GM21360 (cell line): Measurements from ENCODE around the gene UBE2I.

ENCODE experiments used
- ATAC-seq: cut with Tn5 transposase; IDR thresholded peaks from one replicate; pipeline ENCODE4 v1.9.1; 2021; ENCODE audit warnings: mild to moderate bottlenecking, moderate library complexity; ENCODE audit not compliant: unreplicated experiment

Gene UBE2I

DNA sequence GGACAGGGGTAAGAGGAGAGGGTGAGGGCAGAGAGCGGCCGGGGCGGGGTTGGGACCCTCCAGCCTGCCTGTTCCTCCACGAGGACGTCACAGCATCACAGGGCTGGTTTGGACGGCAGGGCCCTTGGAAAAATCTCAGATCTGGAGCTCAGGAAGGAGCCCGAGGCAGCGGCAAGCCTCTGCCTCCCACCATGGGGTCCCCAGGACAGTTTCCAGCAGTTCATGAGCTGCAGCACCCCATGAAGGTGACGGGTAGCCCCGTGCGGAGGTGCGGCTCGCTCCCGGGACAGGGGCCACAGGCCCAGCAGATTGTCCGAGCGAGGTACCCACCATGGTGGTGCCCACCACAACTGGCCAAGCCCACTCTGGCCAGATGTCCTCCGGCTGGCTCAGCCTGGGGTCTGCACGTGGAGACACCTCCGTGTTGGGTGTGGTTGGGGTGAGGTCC is 32.3 kb upstream of the UBE2I start:
- no peak for ATAC-seq

- ATAC-seq: no peak
Measured at GRCh38 chr16:1277617-1278282, 31.7 kb upstream of the UBE2I start.

DNA sequence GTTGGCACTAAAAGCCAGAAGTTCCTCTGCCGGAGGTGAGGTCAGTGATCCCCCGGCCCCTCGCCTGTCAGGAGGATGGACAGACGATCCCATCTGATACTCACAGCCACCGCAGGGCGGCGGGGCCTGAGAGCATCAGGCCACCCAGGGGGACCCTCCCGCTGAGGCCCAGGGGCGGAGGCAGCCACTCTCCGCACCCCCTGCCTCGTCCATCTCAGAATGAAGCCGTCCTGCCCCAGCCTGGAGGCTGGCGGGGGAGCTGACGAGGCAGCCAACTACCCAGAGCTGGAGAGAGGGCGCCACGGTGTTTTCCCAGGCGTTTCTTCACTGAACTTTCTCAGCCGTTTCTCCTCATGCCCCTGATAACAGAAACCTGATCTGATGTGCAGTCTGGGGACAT is 31.0 kb upstream of the UBE2I start:
- no peak for ATAC-seq

DNA sequence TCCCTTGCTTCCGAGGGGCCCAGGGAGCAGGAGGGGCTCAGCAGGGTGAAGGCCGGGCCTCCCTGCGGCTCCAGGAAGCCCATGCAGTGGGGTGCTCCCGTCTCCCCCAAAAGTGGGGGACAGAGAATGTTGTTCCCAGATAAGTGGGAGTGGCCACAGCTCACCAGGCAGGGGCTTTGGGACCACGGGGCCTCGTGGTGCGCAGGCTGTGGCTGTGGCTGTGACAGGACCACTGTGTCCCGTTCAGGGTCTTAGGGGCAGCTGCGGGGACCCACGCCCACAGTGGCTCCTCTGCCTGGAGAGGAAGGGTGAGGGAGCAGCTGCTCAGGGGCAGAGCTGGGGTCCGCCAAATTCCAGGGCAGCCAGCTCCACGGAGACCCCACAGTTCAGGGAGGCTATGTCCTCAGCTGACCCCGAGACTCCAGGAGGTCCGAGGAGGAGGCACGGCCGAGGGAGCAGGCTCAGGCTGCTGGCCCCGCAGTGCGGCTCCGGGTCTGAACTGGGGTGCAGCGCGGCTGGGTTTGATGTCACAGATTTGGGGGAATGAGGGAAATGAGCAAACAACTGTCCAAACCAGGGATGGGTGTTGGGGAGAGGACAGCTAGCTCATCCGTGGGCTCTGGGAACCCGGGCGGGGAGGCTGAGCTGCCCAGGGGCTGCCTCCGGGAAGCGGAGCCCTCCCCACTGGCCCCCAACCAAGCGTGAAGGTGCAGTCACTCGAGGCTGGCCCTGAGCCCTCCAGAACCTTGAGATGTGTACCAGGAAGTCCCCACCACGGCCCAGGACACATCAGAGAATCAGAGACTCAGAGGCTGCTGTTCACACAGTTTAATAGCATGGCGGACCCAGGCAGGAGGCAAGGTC is 30.1 kb upstream of the UBE2I start:
- no peak for ATAC-seq

DNA sequence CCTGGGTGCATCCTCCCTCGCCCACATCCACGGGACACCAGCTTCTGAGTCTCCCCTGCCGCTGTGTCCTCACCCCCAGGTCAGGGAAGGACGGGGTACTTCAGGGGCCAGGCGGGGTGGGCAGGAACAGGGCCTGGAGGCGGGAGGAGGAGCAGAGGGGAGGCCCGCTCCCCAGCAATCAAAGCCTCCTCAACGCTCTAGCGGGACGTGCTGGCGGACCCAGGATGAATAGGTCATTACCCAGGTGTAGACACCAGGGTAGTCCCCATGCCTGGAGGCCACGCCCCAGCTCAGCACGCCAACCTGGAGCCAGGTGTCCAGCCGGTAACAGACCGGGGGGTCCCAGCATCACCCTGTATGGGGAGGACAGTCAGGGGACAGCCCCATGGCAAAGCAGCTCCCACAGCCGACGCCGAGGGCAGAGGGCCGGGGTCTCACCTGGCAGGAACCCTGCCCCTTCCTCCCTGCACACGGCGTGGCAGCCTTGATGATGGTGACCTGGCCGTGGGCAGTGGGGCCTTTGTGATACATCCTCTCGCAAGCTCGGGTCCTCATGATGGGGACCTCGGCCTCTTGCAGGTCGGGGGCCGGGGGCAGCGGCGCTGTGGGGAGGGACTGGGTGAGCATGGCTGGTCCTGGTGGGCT is 29.4 kb upstream of the UBE2I start:
- no peak for ATAC-seq

DNA sequence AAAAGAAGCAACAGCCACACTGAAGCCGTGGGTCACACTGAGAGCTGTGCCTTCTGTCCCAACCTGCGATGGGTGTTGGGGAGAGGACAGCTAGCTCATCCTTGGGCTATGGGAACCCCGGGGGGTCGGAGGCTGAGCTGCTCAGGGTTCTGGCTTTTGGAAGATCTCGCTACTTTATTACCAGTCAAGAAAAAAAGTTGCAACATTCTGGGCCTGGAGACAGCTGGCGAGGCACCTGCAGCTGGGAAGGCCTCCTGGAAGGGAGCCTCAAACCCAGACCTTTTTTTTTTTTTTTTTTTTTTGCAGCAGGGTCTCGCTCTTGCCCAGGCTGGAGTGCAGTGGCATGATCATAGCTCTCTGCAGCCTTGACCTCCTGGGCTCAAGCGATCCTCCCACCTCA is 28.7 kb upstream of the UBE2I start:
- no peak for ATAC-seq

DNA sequence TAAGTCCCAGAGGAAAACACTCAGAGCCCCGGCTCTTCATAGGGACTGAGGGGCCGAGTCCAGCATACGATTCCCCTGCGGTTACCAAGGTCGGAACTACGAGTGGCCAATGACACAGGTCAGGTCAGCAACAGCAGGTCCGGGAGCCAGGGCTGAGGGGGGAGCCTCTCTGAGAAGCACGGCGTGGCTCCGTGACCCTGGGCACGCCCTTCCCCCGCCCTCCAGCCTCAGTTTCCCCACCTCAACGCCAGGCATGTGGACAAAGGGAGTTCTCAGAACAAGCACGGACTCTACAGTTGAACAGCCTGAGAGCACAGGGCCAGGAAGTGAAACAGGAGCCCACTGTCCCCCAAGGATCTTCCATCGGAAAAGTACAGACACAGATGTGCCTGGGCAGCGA is 27.9 kb upstream of the UBE2I start:
- ATAC-seq: no peak

- ATAC-seq: no peak
Measured at GRCh38 chr16:1282324-1282973, 27.0 kb upstream of the UBE2I start.

DNA sequence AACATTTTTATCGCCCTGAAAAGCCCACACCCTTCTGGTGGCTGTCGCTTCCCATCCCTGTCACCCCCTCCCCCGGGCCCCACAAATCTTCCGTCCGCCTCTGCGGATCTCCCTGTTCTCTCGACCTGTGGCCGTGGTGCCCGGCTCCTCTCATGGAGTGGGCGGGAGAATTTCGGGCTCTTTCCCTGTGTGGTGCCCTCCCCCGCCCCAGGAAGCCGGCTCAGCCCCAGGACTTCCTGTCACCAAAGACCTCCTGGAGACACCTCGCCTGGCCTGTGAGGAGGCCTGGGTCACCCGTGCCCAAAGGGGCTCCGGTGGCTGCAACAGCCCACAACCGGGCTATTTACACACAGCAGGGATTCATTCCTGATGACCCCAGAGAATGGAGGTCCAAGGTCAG is 26.1 kb upstream of the UBE2I start:
- no peak for ATAC-seq

- ATAC-seq: no peak
Measured at GRCh38 chr16:1283996-1284616, 25.3 kb upstream of the UBE2I start.

DNA sequence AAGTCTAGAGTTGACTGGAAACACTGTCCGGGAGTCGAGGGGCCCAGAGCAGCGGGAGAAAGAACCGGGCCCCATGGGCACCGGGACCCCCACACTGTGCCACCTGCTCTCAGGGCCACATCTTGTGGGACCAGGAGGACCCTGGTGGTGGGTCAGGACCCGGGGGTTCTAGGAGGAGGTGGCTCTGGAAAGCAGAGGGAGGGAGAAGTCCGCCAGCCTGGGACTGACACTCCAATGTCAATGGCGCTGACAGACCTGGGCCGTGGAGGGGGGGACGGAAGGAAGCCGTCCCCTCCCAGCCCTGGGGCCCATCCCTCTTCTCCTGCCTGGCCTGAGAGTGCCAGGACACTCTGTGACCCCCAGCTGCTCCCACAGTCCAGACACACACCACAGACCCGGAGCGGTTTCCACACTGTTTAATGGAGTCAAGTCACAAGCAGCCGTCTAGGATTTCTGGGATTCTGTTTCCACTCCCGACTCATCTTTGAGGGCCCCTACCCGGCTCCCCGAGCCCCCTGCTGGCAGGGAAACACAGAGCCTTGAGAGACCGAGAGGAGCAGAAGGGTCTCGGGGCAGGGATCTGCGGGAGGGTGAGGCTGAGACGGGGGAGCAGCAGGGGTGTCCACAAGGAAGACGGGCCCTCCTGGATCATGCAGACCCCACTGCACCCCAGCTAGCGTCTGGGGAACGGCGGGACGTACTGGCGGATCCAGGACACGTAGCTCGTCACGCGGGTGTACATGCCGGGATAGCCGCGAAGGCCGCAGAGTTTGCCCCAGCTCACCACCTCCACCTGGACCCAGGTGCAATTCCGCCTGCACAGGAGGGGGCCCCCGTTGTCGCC is 23.5 kb upstream of the UBE2I start:
- no peak for ATAC-seq

GRCh38 chr16:1286513-1287094 is 22.8 kb upstream of the UBE2I start:
- no peak for ATAC-seq

- ATAC-seq: no peak
Measured at GRCh38 chr16:1287982-1288670, 21.3 kb upstream of the UBE2I start.

DNA sequence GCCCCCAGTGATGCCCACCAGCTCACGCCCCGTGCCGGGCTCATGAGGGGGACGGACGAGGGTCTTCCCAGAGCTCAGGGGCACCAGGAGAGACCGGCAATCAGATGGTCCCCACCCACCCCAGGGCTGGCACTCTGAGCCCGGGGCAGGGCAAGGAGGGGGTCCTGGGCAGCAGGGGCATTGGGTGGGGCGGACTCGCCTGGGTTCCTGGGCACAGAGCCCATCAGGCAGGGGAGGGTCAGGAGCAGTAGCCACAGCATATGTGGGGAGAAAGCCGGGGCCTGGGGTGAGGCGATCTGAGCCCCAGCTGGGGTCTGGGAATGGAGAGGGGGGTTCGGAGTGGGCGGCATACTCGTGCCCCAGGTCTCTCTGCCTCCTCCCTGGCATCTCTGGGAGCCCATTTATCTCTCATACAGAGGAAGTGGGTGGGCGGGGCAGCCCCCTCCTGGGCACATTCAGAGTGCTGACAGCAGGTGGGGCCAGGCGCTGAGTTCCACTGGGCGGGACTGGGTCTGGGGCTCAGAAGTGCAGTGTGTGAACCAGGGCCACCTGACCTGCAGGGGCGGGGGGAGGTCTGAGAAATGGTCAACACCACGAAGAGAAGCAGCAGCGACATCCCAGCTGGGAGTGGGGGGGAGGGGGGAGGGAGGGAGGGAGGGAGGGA is 20.5 kb upstream of the UBE2I start:
- no peak for ATAC-seq

DNA sequence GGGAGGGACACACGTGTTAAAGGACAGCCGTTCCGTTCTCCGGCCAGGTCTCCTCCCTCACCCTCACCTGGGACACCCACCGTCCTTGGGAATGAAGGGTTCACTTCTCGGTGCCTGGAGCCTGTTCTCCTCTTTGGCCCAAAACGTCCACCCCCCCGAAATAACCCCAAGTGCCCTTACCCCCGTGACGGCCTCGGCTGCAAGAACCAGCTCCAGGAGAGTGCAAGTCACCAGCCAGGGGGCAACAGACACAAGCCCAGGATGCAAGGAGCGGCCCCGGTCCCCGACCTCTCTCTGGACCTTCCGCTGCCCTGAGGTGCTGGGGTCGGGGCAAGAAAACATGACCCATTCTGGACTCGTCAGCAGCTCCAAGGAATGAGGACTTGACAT is 20.0 kb upstream of the UBE2I start:
- no peak for ATAC-seq

- no peak for ATAC-seq
Measured at GRCh38 chr16:1290063-1290501, 19.4 kb upstream of the UBE2I start.

- ATAC-seq: no peak
Measured at GRCh38 chr16:1290860-1291575, 18.4 kb upstream of the UBE2I start.

- no peak for ATAC-seq
Measured at GRCh38 chr16:1291576-1291974, 17.9 kb upstream of the UBE2I start.
